GM12878 (cell line): ENCODE data around the gene SENP1. TPM values are rescaled to one million over a fixed set of nuclear protein-coding genes. Genes with fewer than 3 reads are reported as not detected.
A peak's percentile ranks its signal among the peaks of the same experiment; 100 is the strongest.

Experiments
- ATAC-seq: fragments of 200-7000 bp; cut with Tn5 transposase; 3 replicates; pipeline ENCODE4 v1.9.1; 2020; ENCODE audit warnings: mild to moderate bottlenecking, moderate library complexity
- BruUV-seq: library from RNA; stranded (reverse); fragments of 400-500 nt; replicated peaks from 2 replicates; lab custom pipeline; 2021; lab: Mats Ljungman, UMichigan
- CTCF ChIA-PET: fragments of 300-600 bp; sonication (Branson Sonifier 250); formaldehyde crosslinking; extraction: SDS; loops from one replicate; lab custom pipeline; 2021; ENCODE audit warnings: inconsistent platforms; lab: Yijun Ruan, JAX
- POLR2A ChIA-PET: fragments of 350-600 bp; formaldehyde crosslinking; extraction: SDS; loops from one replicate; lab custom pipeline; 2021; ENCODE audit warnings: inconsistent platforms; lab: Charles Lee
- RAD21 ChIA-PET: fragments of 300-600 bp; sonication (Branson Sonifier 250); formaldehyde crosslinking; loops from one replicate; lab custom pipeline; 2023; ENCODE audit warnings: antibody characterized with exemption; ENCODE audit not compliant: unreplicated experiment; lab: Charles Lee
- SMC1A ChIA-PET: fragments of 300-600 bp; sonication (Branson Sonifier 250); formaldehyde crosslinking; loops from one replicate; lab custom pipeline; 2023; ENCODE audit not compliant: unreplicated experiment, uncharacterized antibody; lab: Charles Lee
- DNase-seq: peaks from one replicate; pipeline ENCODE4 v3.0.0-alpha.2; 2011; ENCODE audit warnings: low read depth, low spot score
- FAIRE-seq: peaks from 3 replicates; lab custom pipeline; 2011; peaks lifted over from hg19 to GRCh38; lab: Jason Lieb, UNC
- H2AFZ ChIP-seq: 2 replicates; pipeline ENCODE4 v1.6.0; 2011; ENCODE audit warnings: low read depth, low read length, control low read depth; ENCODE audit not compliant: control insufficient read depth
- H3K27ac ChIP-seq: 2 replicates; pipeline ENCODE4 v1.5.1; 2011; ENCODE audit warnings: control low read depth; ENCODE audit not compliant: control insufficient read depth, insufficient read depth
- H3K27me3 ChIP-seq, 2 experiments: replicated peaks in 1 of 2; 2 replicates each; pipeline versions ENCODE4 v1.6.0 to v1.6.1; 2011; ENCODE audit warnings: low read length in 1 of 2; ENCODE audit not compliant: control insufficient read depth in 2 of 2, insufficient read depth in 2 of 2
- H3K36me3 ChIP-seq, 2 experiments: 2 replicates each; pipeline ENCODE4 v1.5.1; 2011; ENCODE audit warnings: low read length in 1 of 2; ENCODE audit not compliant: control insufficient read depth in 2 of 2, insufficient read depth in 2 of 2
- H3K4me1 ChIP-seq: 2 replicates; pipeline ENCODE4 v1.6.1; 2011; ENCODE audit warnings: mild to moderate bottlenecking, low read length, moderate library complexity, mixed read lengths; ENCODE audit not compliant: control insufficient read depth, insufficient read depth
- H3K4me2 ChIP-seq: 2 replicates; pipeline ENCODE4 v1.6.0; 2011; ENCODE audit warnings: control low read depth; ENCODE audit not compliant: control insufficient read depth, insufficient read depth
- H3K4me3 ChIP-seq: fragments of 200-600 bp; sonication (generic); 2 replicates; pipeline ENCODE4 v1.5.1; 2016
- H3K79me2 ChIP-seq: 2 replicates; pipeline ENCODE4 v1.6.0; 2011; ENCODE audit warnings: low read length; ENCODE audit not compliant: control insufficient read depth, insufficient read depth
- H3K9ac ChIP-seq: 2 replicates; pipeline ENCODE4 v1.8.0; 2011; ENCODE audit warnings: low read length, control low read depth, mixed read lengths; ENCODE audit not compliant: control insufficient read depth, insufficient read depth
- H3K9me3 ChIP-seq: replicated peaks from 3 replicates; pipeline ENCODE4 v1.5.1; 2011; ENCODE audit warnings: mild to moderate bottlenecking, low read length; ENCODE audit not compliant: control insufficient read depth, insufficient read depth
- H4K20me1 ChIP-seq: 2 replicates; pipeline ENCODE4 v1.6.0; 2011; ENCODE audit not compliant: control insufficient read depth, insufficient read depth
- BMI1 ChIP-seq: fragments of 450-650 bp; IDR thresholded peaks from 2 replicates; pipeline ENCODE4 v1.6.1; 2016; ENCODE audit warnings: mild to moderate bottlenecking, moderate library complexity, borderline replicate concordance
- MXI1 ChIP-seq: fragments of 150-350 bp; IDR thresholded peaks from 2 replicates; pipeline ENCODE4 v1.6.1; 2011; ENCODE audit warnings: low read depth, mild to moderate bottlenecking, inconsistent platforms, low read length, improper control_type of control experiment
- RAD51 ChIP-seq: fragments of 450-650 bp; IDR thresholded peaks from 2 replicates; pipeline ENCODE4 v1.6.1; 2016; ENCODE audit warnings: moderate library complexity, mild to moderate bottlenecking, inconsistent platforms
- SMC3 ChIP-seq: IDR thresholded peaks from 2 replicates; pipeline ENCODE4 v1.6.1; 2011; ENCODE audit warnings: low read length, improper control_type of control experiment, borderline replicate concordance
- SPI1 ChIP-seq: IDR thresholded peaks from 2 replicates; pipeline ENCODE4 v1.6.1; 2011; ENCODE audit warnings: low read depth, mild to moderate bottlenecking, low read length, moderate library complexity, borderline replicate concordance; ENCODE audit not compliant: insufficient read depth
- WGBS: methylation state at CpG from one replicate; pipeline ENCODE4 v1.1.6; 2016; ENCODE audit warnings: low lambda C conversion rate; ENCODE audit not compliant: insufficient replicate concordance, insufficient coverage; ENCODE audit errors: missing lambda C conversion rate; 5-methylcytosine and 5-hydroxymethylcytosine counted together
- in situ Hi-C: fragments of 300-500 bp; cut with MboI; formaldehyde crosslinking; loops from 9 replicates; pipeline ENCODE4 v1.14.3; 2018; ENCODE audit warnings: mixed read lengths
- intact Hi-C: fragments of 100-400 bp; cut with micrococcal nuclease; formaldehyde crosslinking; loops from one replicate; pipeline ENCODE4 v1.14.2; 2022; ENCODE audit not compliant: unreplicated experiment
- polyA plus RNA-seq, 11 experiments: library from polyadenylated mRNA; depleted of rRNA in 4 of 11; unstranded in 6 of 11; stranded (reverse) in 5 of 11; fragments of >200 nt; fragmentation: Nextera tagmentation in 4 of 11; fragmentation: Illumina TruSeq in 1 of 11; extraction: Ambion mirVana in 4 of 11; extraction: Trizol in 1 of 11; gene quantifications; 1 replicate in 1 of 11; 2 replicates in 10 of 11; pipeline versions ENCODE4 v1.2.1 to v1.2.3, GENCODE V29; 2011 to 2016; ENCODE audit warnings: inconsistent platforms in 2 of 11, missing spikeins in 2 of 11, low read depth in 1 of 11
- total RNA-seq, 4 experiments: library from RNA; depleted of rRNA in 3 of 4; stranded (reverse); fragments of >200 nt in 3 of 4; fragmentation: Illumina TruSeq in 1 of 4; extraction: Trizol in 1 of 4; gene quantifications; 2 replicates each; pipeline versions ENCODE4 v1.2.1 to v1.2.3, GENCODE V29; 2013 to 2021
- TF ChIP-seq, protein P1 (sequence below): fragments of 450-650 bp; IDR thresholded peaks from 2 replicates; pipeline ENCODE4 v1.6.1; 2017; ENCODE audit warnings: mild to moderate bottlenecking, moderate library complexity

The SENP1 gene
- total and polyA plus RNA-seq, 10 of the 15 experiments (the other 5 are each of a cell fraction or from before 2014, with no cell fraction given) = 8.1 to 52.4 (median 26.1) TPM

DNA sequence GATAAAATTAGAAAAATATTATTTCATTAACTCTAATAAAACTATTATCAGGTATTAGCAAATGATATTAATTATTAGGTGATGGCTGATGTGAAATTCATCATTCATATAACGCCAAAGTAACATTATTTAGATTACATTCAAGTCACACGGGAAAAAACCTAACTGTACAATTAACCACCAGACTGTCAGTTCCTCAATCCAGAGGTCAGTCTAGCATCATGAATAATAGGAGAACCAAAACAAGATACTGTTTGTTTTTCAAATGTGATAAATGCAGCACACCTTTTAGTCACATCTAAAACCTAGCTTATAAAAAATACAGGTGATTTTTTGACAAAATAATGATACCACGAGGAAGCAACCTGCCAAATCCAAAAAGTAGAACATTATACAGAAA, 19.6 kb downstream of the SENP1 start:
- SMC1A ChIA-PET = interaction anchor here (0.6 to 2.7 kb wide), 3 partner anchors 13 to 122 kb away, joined by 4 to 8 read pairs (median 4); partner anchors contain the start of gene SENP1
- CTCF ChIA-PET = interaction anchor here (0.8 to 4.8 kb wide), 3 partner anchors 28 to 78 kb away, joined by 4 to 38 read pairs (median 12); no protein-coding TSS in a partner anchor

More for the DNA sequence above, 19.6 kb downstream of the SENP1 start:
- Histone ChIP-seq H3K79me2 (no peaks in the 10 kb centered on the region), H3K4me3 (no peak overlapping the region)
- no peak for DNase-seq
- in situ Hi-C loops = no loop called here
- TF ChIP-seq BMI1 (no peak), MXI1 (no peak), RAD51 (no peak), SMC3 (no peak; the same call in 1 of the 2 replicates), SPI1 (peak; percentile 49; the same call in 1 of the 2 replicates)
- TF ChIP-seq, protein P1, sequence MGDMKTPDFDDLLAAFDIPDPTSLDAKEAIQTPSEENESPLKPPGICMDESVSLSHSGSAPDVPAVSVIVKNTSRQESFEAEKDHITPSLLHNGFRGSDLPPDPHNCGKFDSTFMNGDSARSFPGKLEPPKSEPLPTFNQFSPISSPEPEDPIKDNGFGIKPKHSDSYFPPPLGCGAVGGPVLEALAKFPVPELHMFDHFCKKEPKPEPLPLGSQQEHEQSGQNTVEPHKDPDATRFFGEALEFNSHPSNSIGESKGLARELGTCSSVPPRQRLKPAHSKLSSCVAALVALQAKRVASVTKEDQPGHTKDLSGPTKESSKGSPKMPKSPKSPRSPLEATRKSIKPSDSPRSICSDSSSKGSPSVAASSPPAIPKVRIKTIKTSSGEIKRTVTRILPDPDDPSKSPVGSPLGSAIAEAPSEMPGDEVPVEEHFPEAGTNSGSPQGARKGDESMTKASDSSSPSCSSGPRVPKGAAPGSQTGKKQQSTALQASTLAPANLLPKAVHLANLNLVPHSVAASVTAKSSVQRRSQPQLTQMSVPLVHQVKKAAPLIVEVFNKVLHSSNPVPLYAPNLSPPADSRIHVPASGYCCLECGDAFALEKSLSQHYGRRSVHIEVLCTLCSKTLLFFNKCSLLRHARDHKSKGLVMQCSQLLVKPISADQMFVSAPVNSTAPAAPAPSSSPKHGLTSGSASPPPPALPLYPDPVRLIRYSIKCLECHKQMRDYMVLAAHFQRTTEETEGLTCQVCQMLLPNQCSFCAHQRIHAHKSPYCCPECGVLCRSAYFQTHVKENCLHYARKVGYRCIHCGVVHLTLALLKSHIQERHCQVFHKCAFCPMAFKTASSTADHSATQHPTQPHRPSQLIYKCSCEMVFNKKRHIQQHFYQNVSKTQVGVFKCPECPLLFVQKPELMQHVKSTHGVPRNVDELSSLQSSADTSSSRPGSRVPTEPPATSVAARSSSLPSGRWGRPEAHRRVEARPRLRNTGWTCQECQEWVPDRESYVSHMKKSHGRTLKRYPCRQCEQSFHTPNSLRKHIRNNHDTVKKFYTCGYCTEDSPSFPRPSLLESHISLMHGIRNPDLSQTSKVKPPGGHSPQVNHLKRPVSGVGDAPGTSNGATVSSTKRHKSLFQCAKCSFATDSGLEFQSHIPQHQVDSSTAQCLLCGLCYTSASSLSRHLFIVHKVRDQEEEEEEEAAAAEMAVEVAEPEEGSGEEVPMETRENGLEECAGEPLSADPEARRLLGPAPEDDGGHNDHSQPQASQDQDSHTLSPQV = no peak
- TF ChIP-seq, all 136 proteins: peak for 1
- 73% methylated on average over 3 of the region's 3 CpGs for WGBS
- Histone ChIP-seq H3K9me3 (no peaks in the 10 kb centered on the region), H3K4me1 (no peaks in the 10 kb centered on the region; the same call in 1 of the 2 replicates), H3K36me3 (peaks cover 4 to 14% of the 10 kb centered on the region in 2 experiments), H2AFZ (no peak overlapping the region), H3K4me2 (no peak overlapping the region), H3K27me3 (no peaks in the 10 kb centered on the region), H4K20me1 (no peaks in the 10 kb centered on the region), H3K27ac (no peak overlapping the region), H3K9ac (no peak overlapping the region)
- FAIRE-seq = no peak
- no TSS peak for BruUV-seq
- ChIA-PET POLR2A (no interaction called here), RAD21 (no interaction called here)
- ATAC-seq = no peak
- intact Hi-C loops = no loop called here
